Left lung (tissue), 10 donors: ENCODE data around the gene SLC12A1. TPM values are rescaled to one million over a fixed set of nuclear protein-coding genes. Genes with fewer than 3 reads are reported as not detected.

Source experiments
- ATAC-seq: fragments of 200-7000 bp; cut with Tn5 transposase; one replicate; pipeline ENCODE4 v1.9.1; 2020; ENCODE audit warnings: moderate library complexity
- DNase-seq, 4 donors: peaks; one replicate each; pipeline ENCODE4 v3.0.0-alpha.2; 2013 to 2020
- H3K27ac ChIP-seq, 2 donors: fragments of 200-600 bp; sonication (generic) in 1 of 2; one replicate each; pipeline versions ENCODE4 v1.5.0 to v1.8.0; 2020 to 2021
- H3K27me3 ChIP-seq, 2 donors: fragments of 200-600 bp; sonication (generic) in 1 of 2; one replicate each; pipeline versions ENCODE4 v1.5.0 to v1.8.0; 2020 to 2021
- H3K36me3 ChIP-seq, 2 donors: fragments of 200-600 bp; sonication (generic) in 1 of 2; one replicate each; pipeline versions ENCODE4 v1.5.0 to v1.8.0; 2020 to 2021
- H3K4me1 ChIP-seq, 2 donors: fragments of 200-600 bp; one replicate each; pipeline ENCODE4 v1.8.0; 2021
- H3K4me3 ChIP-seq, 2 donors: fragments of 200-600 bp; sonication (generic) in 1 of 2; one replicate each; pipeline versions ENCODE4 v1.5.0 to v1.8.0; 2020 to 2021; ENCODE audit warnings: mild to moderate bottlenecking in 1 of 2
- H3K9me3 ChIP-seq, 2 donors: fragments of 200-600 bp; sonication (generic) in 1 of 2; one replicate each; pipeline versions ENCODE4 v1.5.0 to v1.8.0; 2020 to 2021
- intact Hi-C, 2 donors: fragments of 100-400 bp; cut with DNase I; formaldehyde crosslinking; loops; one replicate each; pipeline versions ENCODE4 v1.11.2 to v1.14.2; 2022
- polyA plus RNA-seq, 6 donors: library from polyadenylated mRNA; unstranded; fragments of 120-200 nt; gene quantifications; one replicate each; pipeline ENCODE4 v1.2.1, GENCODE V29; 2013; ENCODE audit not compliant: insufficient read length in 6 of 6
- total RNA-seq, 2 donors: library from RNA; stranded (reverse); fragmentation: NEBNext Ultra II Directional; extraction: Animal tissue kit (Norgen Biotek cat#: 25700); gene quantifications; one replicate each; pipeline ENCODE4 v1.2.1, GENCODE V29; 2021
- TF ChIP-seq, protein P1 (sequence below), 2 donors: fragments of 200-600 bp; sonication (generic) in 1 of 2; IDR thresholded peaks; one replicate each; pipeline versions ENCODE4 v1.5.0 to v1.8.0; 2021; ENCODE audit warnings: antibody characterized with exemption in 2 of 2
- donor health status: DM: no; HTN: yes; CAD: no.
- donor health status: DM: no; HTN: no; CAD: no.

The SLC12A1 gene
- total and polyA plus RNA-seq, 8 donors, result 0.26 to 3.6 (median 0.83) TPM; not detected in 2

DNA sequence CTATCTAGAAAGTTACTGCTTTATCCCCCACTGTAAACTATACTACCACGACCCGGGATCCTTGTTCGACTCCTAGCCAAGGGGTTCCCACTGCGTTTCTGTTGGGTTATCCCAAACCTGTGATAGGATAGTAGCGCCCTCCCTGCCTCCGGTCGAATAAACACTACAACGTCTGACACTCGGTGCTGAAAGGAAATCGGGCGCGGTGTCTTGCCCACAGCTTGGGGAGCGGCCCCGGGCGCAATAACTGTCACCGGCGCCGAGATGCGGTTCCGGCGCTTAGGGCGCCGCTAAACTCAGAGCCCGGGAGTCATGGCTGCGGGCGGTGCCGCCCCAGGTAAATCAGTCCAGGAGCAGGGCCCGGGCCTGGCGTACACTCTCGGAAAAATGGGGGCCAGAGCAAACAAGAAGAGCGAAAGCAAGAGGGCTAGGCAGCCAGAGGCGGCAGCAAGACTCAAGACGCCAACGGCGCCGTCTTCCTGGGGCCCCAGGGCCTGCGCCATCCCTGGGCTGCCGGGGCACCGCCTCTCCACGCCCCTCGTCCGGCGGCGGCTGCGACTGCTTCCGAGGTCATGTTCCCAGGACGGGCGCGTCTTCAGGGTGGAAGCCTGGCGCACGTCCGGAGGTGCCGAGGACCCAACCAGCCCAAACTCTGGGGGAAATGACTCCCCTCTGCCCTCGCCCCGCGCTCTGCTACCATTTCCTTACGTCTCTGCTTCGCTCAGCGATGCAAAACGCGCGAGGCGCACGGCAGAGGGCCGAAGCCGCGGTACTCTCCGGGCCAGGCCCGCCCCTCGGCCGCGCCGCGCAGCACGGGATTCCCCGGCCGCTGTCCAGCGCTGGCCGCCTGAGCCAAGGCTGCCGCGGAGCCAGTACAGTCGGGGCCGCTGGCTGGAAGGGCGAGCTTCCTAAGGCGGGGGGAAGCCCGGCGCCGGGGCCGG is 125.0 kb downstream of the SLC12A1 start, which contains the start of gene DUT:
TSS of gene DUT (plus strand) at position 575 of the 941 bp plus-strand sequence. CDS start at position 662, 87 bp downstream.
- DNase-seq, result peak; percentile 86 to 96 (median 88)
- Histone ChIP-seq H3K27ac (peak within 1 kb of the TSS; percentile 95 to 97), H3K4me3 (peak within 1 kb of the TSS; percentile 85 to 97), H3K9me3 (no peaks in the 10 kb centered on the region), H3K4me1 (peaks cover 0 to 30% of the 10 kb centered on the region in 2 donors), H3K36me3 (peaks cover 0 to 11% of the 10 kb centered on the region in 2 donors), H3K27me3 (no peaks in the 10 kb centered on the region)
- peak; percentile 96 for ATAC-seq
- TF ChIP-seq, protein P1, sequence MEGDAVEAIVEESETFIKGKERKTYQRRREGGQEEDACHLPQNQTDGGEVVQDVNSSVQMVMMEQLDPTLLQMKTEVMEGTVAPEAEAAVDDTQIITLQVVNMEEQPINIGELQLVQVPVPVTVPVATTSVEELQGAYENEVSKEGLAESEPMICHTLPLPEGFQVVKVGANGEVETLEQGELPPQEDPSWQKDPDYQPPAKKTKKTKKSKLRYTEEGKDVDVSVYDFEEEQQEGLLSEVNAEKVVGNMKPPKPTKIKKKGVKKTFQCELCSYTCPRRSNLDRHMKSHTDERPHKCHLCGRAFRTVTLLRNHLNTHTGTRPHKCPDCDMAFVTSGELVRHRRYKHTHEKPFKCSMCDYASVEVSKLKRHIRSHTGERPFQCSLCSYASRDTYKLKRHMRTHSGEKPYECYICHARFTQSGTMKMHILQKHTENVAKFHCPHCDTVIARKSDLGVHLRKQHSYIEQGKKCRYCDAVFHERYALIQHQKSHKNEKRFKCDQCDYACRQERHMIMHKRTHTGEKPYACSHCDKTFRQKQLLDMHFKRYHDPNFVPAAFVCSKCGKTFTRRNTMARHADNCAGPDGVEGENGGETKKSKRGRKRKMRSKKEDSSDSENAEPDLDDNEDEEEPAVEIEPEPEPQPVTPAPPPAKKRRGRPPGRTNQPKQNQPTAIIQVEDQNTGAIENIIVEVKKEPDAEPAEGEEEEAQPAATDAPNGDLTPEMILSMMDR (IDR thresholded peaks at IDR 0.05), result no peak
- intact Hi-C loops, result no loop called here

DNA sequence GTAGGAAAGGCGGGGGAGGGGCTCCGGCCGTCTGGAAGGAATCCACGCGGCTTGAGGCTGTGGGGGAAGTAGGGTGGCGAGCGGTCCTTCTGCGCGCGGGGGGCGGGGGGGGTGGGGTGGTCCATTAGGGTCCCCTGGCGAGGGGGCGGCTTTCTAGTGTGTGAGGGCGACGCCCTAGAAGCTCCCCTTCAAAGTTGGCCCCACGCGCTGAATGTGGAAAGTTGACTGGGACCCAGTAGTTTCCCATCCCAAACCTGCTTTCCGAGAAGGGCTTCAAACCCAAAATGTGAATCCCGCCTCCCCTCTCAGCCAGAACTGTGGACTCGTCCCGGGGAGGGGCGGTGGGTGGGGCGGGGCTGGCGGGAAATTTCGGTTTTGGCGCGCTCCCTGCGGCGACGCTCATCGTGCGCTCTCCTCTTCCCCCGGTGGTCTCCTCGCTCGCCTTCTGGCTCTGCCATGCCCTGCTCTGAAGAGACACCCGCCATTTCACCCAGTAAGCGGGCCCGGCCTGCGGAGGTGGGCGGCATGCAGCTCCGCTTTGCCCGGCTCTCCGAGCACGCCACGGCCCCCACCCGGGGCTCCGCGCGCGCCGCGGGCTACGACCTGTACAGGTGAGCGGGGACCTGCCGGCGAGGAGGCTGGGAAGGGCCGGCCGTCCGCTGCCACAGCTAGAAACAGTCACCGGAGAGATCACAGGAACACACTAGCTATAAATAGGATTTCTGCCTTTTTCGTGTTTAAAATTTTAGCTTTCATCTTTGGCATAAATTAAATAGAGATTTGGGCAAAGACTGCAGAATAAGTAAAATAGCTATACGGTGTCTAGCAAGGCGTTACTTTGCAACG is 125.9 kb downstream of the SLC12A1 start:
- H3K4me3 ChIP-seq, result peak overlapping the region; percentile 85 to 97
- DNase-seq, result peak; percentile 74 to 86 (median 81)
- H3K27me3 ChIP-seq, result no peaks in the 10 kb centered on the region

DNA sequence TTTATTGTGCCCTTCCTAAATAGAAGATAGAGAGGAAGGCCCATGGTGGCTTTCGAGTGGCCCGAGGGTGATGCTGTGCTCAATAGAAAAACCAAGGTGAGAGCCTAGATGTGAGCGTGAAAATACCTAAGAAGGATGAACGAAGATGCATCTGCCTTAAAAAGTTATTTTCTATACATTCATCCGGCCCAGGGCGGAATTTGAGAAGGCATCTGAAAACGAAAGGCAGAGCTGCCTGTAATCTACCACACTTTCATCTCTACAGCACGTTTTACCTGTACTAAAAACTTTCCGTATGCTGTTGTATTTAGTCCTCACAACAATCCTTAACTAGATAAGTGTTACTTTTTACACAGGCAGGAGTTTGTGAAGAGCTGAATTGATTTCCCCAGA is 126.5 kb downstream of the SLC12A1 start:
- Histone ChIP-seq H3K27ac (no peak overlapping the region), H3K27me3 (no peaks in the 10 kb centered on the region), H3K36me3 (peaks cover 0 to 20% of the 10 kb centered on the region in 2 donors), H3K4me3 (peak overlapping the region in 1 of 2 donors; percentile 97), H3K4me1 (peaks cover 0 to 30% of the 10 kb centered on the region in 2 donors), H3K9me3 (no peaks in the 10 kb centered on the region)
- DNase-seq, result no peak
- no peak for ATAC-seq
- intact Hi-C loops, result no loop called here
- TF ChIP-seq, protein P1 (IDR thresholded peaks at IDR 0.05), result no peak

More for the DNA sequence above, 125.9 kb downstream of the SLC12A1 start:
- peaks cover 0 to 30% of the 10 kb centered on the region in 2 donors for H3K4me1 ChIP-seq
- intact Hi-C loops, result no loop called here
- H3K27ac ChIP-seq, result peak overlapping the region; percentile 95 to 97
- peaks cover 0 to 20% of the 10 kb centered on the region in 2 donors for H3K36me3 ChIP-seq
- TF ChIP-seq, protein P1 (IDR thresholded peaks at IDR 0.05), result no peak
- peak; percentile 80 for ATAC-seq
- no peaks in the 10 kb centered on the region for H3K9me3 ChIP-seq

DNA sequence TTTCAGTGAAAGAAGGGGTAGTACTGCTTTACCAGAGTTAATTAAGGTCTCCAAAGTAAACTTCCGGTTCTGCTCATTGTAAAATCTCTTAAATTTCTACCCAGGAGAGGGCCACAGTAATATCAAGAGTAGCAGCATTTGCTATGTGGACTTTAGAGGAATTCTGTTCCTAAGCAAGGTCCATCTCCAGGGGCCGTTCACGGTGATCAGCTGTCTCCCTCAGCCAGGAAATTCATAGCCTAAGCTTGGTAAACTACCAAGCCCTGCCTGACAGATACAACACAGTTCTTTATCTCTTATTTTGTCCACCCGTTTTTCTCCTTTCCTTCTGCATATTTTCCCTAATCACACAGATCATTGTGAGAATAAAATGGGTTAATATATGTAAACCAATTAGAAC is 127.4 kb downstream of the SLC12A1 start:
- no peak overlapping the region for H3K27ac ChIP-seq
- H3K27me3 ChIP-seq, result no peaks in the 10 kb centered on the region
- H3K36me3 ChIP-seq, result peaks cover 0 to 23% of the 10 kb centered on the region in 2 donors
- peaks cover 0 to 30% of the 10 kb centered on the region in 2 donors for H3K4me1 ChIP-seq
- H3K9me3 ChIP-seq, result no peaks in the 10 kb centered on the region
- DNase-seq (no peak), ATAC-seq (no peak)
- intact Hi-C loops, result no loop called here
- H3K4me3 ChIP-seq, result no peak overlapping the region
- TF ChIP-seq, protein P1 (IDR thresholded peaks at IDR 0.05), result no peak
